HepG2 (cell line): ENCODE results near the gene SLIT1. TPM values are rescaled to one million over a fixed set of nuclear protein-coding genes. Genes with fewer than 3 reads are reported as not detected.

Experiments
- ATAC-seq: fragments of 200-7000 bp; cut with Tn5 transposase; 3 replicates; pipeline ENCODE4 v1.9.1; 2020; ENCODE audit warnings: mild to moderate bottlenecking, moderate library complexity
- BruUV-seq: library from RNA; stranded (reverse); fragments of 400-500 nt; replicated peaks from 2 replicates; lab custom pipeline; 2021; lab: Mats Ljungman, UMichigan
- CTCF ChIA-PET: fragments of 300-600 bp; formaldehyde crosslinking; extraction: SDS; loops from one replicate; lab custom pipeline; 2021; ENCODE audit warnings: low total read pairs, inconsistent platforms, low intra/inter-chr PET ratio; lab: Yijun Ruan, JAX
- POLR2A ChIA-PET: fragments of 350-600 bp; sonication (Branson Sonifier 250); formaldehyde crosslinking; loops from one replicate; lab custom pipeline; 2020; ENCODE audit warnings: antibody characterized with exemption, inconsistent platforms; lab: Yijun Ruan, JAX
- DNase-seq: peaks from one replicate; pipeline ENCODE4 v3.0.0-alpha.2; 2015; ENCODE audit warnings: low spot score
- FAIRE-seq: peaks from 3 replicates; lab custom pipeline; 2011; peaks lifted over from hg19 to GRCh38; lab: Jason Lieb, UNC
- H2AFZ ChIP-seq: one replicate; pipeline ENCODE4 v1.6.1; 2011; ENCODE audit warnings: low read length, inconsistent platforms
- H3K27ac ChIP-seq: fragments of 300-600 bp; 3 replicates; pipeline ENCODE4 v1.8.0; 2011; ENCODE audit warnings: mixed run types, mild to moderate bottlenecking, mixed read lengths, low read length, inconsistent platforms; ENCODE audit not compliant: insufficient read depth; ENCODE audit errors: extremely low read length
- H3K27me3 ChIP-seq, 2 experiments: fragments of 200-600 bp in 1 of 2; 2 replicates in 1 of 2; 3 replicates in 1 of 2; pipeline versions ENCODE4 v1.6.0 to v1.8.0; 2011; ENCODE audit warnings: low read length in 2 of 2, mild to moderate bottlenecking in 2 of 2, moderate library complexity in 2 of 2, inconsistent platforms in 1 of 2; ENCODE audit not compliant: insufficient read depth in 2 of 2, control insufficient read depth in 1 of 2
- H3K36me3 ChIP-seq, 2 experiments: fragments of 200-600 bp in 1 of 2; replicated peaks in 1 of 2; 2 replicates in 1 of 2; 3 replicates in 1 of 2; pipeline versions ENCODE4 v1.5.1 to v1.8.0; 2011; ENCODE audit warnings: low read length in 2 of 2, inconsistent platforms in 1 of 2; ENCODE audit not compliant: insufficient read depth in 2 of 2, control insufficient read depth in 1 of 2
- H3K4me1 ChIP-seq: 2 replicates; pipeline ENCODE4 v1.5.1; 2012; ENCODE audit warnings: low read length, inconsistent platforms; ENCODE audit not compliant: insufficient read depth
- H3K4me2 ChIP-seq: 2 replicates; pipeline ENCODE4 v1.6.0; 2011; ENCODE audit warnings: low read depth, low read length, inconsistent platforms
- H3K4me3 ChIP-seq, 3 experiments: fragments of 200-600 bp in 1 of 3; sonication (generic), shearing (Covaris generic) in 1 of 3; replicated peaks in 1 of 3; 2 replicates each; pipeline ENCODE4 v1.5.1; 2011 to 2016; ENCODE audit warnings: low read length in 3 of 3, inconsistent platforms in 2 of 3, low read depth in 2 of 3, mild to moderate bottlenecking in 2 of 3, control low read depth in 1 of 3, mixed read lengths in 1 of 3; ENCODE audit not compliant: insufficient read depth in 1 of 3
- H3K79me2 ChIP-seq: one replicate; pipeline ENCODE4 v1.6.1; 2011; ENCODE audit warnings: low read length, inconsistent platforms; ENCODE audit not compliant: insufficient read depth
- H3K9ac ChIP-seq: 2 replicates; pipeline ENCODE4 v1.6.0; 2011; ENCODE audit warnings: mild to moderate bottlenecking, low read depth, low read length, inconsistent platforms; ENCODE audit not compliant: insufficient read depth
- H3K9me3 ChIP-seq: 2 replicates; pipeline ENCODE4 v1.5.1; 2012; ENCODE audit warnings: mild to moderate bottlenecking, low read length
- H4K20me1 ChIP-seq: 2 replicates; pipeline ENCODE4 v1.6.0; 2011; ENCODE audit warnings: inconsistent platforms, mild to moderate bottlenecking, low read length, moderate library complexity; ENCODE audit not compliant: insufficient read depth
- CTCF ChIP-seq: sonication (generic); formaldehyde crosslinking; IDR thresholded peaks from 2 replicates; pipeline ENCODE4 v1.5.0; 2020; ENCODE audit warnings: mild to moderate bottlenecking, missing genetic modification reagents, moderate library complexity
- RBM22 ChIP-seq: fragments of 200-400 bp; formaldehyde crosslinking; optimal IDR thresholded peaks from 2 replicates; pipeline ENCODE3; 2017; ENCODE audit warnings: mild to moderate bottlenecking, low read length, moderate library complexity
- SNAPC2 ChIP-seq: sonication (generic); formaldehyde crosslinking; IDR thresholded peaks from 2 replicates; pipeline ENCODE4 v1.8.1; 2022; ENCODE audit warnings: mild to moderate bottlenecking, missing genetic modification reagents
- TCF7 ChIP-seq: sonication (generic); IDR thresholded peaks from 2 replicates; pipeline ENCODE4 v1.6.1; 2016; ENCODE audit warnings: antibody characterized with exemption, low read depth
- THAP8 ChIP-seq: sonication (generic); formaldehyde crosslinking; IDR thresholded peaks from 2 replicates; pipeline ENCODE4 v1.5.1; 2020; ENCODE audit warnings: missing genetic modification reagents, mild to moderate bottlenecking, borderline replicate concordance
- ZBTB3 ChIP-seq: sonication (generic); formaldehyde crosslinking; IDR thresholded peaks from 2 replicates; pipeline ENCODE4 v1.4.0; 2020; ENCODE audit warnings: low read depth, mild to moderate bottlenecking, moderate library complexity, missing genetic modification reagents, borderline replicate concordance
- ZFP41 ChIP-seq: sonication (generic); formaldehyde crosslinking; IDR thresholded peaks from 2 replicates; pipeline ENCODE4 v1.4.0; 2020; ENCODE audit warnings: mild to moderate bottlenecking, missing genetic modification reagents, borderline replicate concordance
- ZNF207 ChIP-seq: fragments of 450-650 bp; IDR thresholded peaks from 2 replicates; pipeline ENCODE4 v1.6.1; 2016; ENCODE audit warnings: antibody characterized with exemption, borderline replicate concordance
- WGBS: methylation state at CpG from one replicate; pipeline ENCODE4 v1.1.6; 2017; ENCODE audit warnings: low lambda C conversion rate; 5-methylcytosine and 5-hydroxymethylcytosine counted together
- in situ Hi-C: cut with HindIII; loops from 2 replicates; pipeline ENCODE4 v1.10.0; 2017; ENCODE audit warnings: low pct_unique_long_range_greater_than_20kb; ENCODE audit not compliant: extremely low pct_ligation_motif_present
- intact Hi-C: fragments of 100-400 bp; cut with micrococcal nuclease; formaldehyde crosslinking; loops from one replicate; pipeline ENCODE4 v1.10.0; 2022; ENCODE audit not compliant: unreplicated experiment
- polyA plus RNA-seq, 8 experiments: library from polyadenylated mRNA; depleted of rRNA in 3 of 8; stranded (reverse) in 7 of 8; unstranded in 1 of 8; fragments of >200 nt; fragmentation: Illumina TruSeq in 4 of 8; extraction: Trizol in 4 of 8; gene quantifications; 2 replicates each; pipeline versions ENCODE4 v1.2.1 to v1.2.3, GENCODE V29; 2011 to 2016; ENCODE audit warnings: low read depth in 4 of 8, missing spikeins in 1 of 8, mixed read lengths in 1 of 8; ENCODE audit not compliant: insufficient read depth in 1 of 8
- total RNA-seq, 5 experiments: library from RNA; depleted of rRNA; stranded (reverse); fragments of >200 nt; fragmentation: Illumina TruSeq; extraction: Trizol; gene quantifications; 2 replicates each; pipeline ENCODE4 v1.2.3, GENCODE V29; 2016; ENCODE audit warnings: low read depth in 1 of 5

The SLIT1 gene
- total and polyA plus RNA-seq, 2 of the 13 experiments (the other 11 are each of a cell fraction or from before 2014, with no cell fraction given), result 0.09 to 0.33 TPM

GRCh38 chr10:96992721-96993120 is 193.0 kb downstream of the SLIT1 start:
- ATAC-seq (no peak), FAIRE-seq (no peak), DNase-seq (no peak)
- no TSS peak for BruUV-seq
- intact Hi-C loops (no loop called here), in situ Hi-C loops (no loop called here)
- Histone ChIP-seq H3K4me2 (no peak overlapping the region), H3K79me2 (no peaks in the 10 kb centered on the region), H3K9ac (no peak overlapping the region), H3K4me3 (no peak overlapping the region), H3K27me3 (no peaks in the 10 kb centered on the region), H2AFZ (no peak overlapping the region), H3K4me1 (peaks cover 6% of the 10 kb centered on the region), H4K20me1 (no peaks in the 10 kb centered on the region), H3K27ac (no peak overlapping the region), H3K36me3 (no peaks in the 10 kb centered on the region), H3K9me3 (no peaks in the 10 kb centered on the region)
- TF ChIP-seq TCF7 (no peak), ZFP41 (CRISPR knock-in tag) (no peak), THAP8 (CRISPR knock-in tag) (no peak), ZBTB3 (no peak)
- POLR2A ChIA-PET, result no interaction called here
- CTCF ChIA-PET, result no interaction called here
- 100% methylated on average over 1 of the region's 1 CpG for WGBS

- no peak for FAIRE-seq
Measured at GRCh38 chr10:96991313-96991841, 194.4 kb downstream of the SLIT1 start.

More at GRCh38 chr10:96991313-96991841, 194.4 kb downstream of the SLIT1 start:
- H3K9ac ChIP-seq, result no peak overlapping the region
- ChIA-PET CTCF (no interaction called here), POLR2A (no interaction called here)
- H4K20me1 ChIP-seq, result no peaks in the 10 kb centered on the region
- no peaks in the 10 kb centered on the region for H3K4me1 ChIP-seq
- H3K79me2 ChIP-seq, result no peaks in the 10 kb centered on the region
- no peaks in the 10 kb centered on the region for H3K27me3 ChIP-seq
- in situ Hi-C loops, result no loop called here
- H3K9me3 ChIP-seq, result no peaks in the 10 kb centered on the region
- no TSS peak for BruUV-seq
- ATAC-seq (no peak), DNase-seq (no peak)
- no peak overlapping the region for H3K27ac ChIP-seq
- intact Hi-C loops, result no loop called here
- peak; percentile 15 for TF ChIP-seq RBM22
- no peak for TF ChIP-seq SNAPC2 (CRISPR knock-in tag)
- TF ChIP-seq CTCF (CRISPR knock-in tag), result no peak
- TF ChIP-seq ZNF207, result no peak
- no peak overlapping the region for H3K4me3 ChIP-seq
- no peaks in the 10 kb centered on the region for H3K36me3 ChIP-seq
- no peak overlapping the region for H3K4me2 ChIP-seq
- 91% methylated on average over 7 of the region's 7 CpGs for WGBS
- no peak overlapping the region for H2AFZ ChIP-seq
